HUDEP-2 (cell line): ENCODE measurements around the gene SNAPC3.
"Not testable (repeated sequence)": the region's sequence is repeated elsewhere in the genome, so short reads cannot be mapped to it uniquely, and the experiment has no call there.

ENCODE experiments used
- DNase-seq, 76 experiments: peaks; one replicate each; lab custom pipeline; 2025; ENCODE audit not compliant: unreplicated experiment in 76 of 76; lab: John Stamatoyannopoulos, UW

The SNAPC3 gene

GRCh38 chr9:15421990-15422371, 695 bp upstream of the SNAPC3 start:
- peak in 1 of 76 experiments; percentile 34 for DNase-seq

DNA sequence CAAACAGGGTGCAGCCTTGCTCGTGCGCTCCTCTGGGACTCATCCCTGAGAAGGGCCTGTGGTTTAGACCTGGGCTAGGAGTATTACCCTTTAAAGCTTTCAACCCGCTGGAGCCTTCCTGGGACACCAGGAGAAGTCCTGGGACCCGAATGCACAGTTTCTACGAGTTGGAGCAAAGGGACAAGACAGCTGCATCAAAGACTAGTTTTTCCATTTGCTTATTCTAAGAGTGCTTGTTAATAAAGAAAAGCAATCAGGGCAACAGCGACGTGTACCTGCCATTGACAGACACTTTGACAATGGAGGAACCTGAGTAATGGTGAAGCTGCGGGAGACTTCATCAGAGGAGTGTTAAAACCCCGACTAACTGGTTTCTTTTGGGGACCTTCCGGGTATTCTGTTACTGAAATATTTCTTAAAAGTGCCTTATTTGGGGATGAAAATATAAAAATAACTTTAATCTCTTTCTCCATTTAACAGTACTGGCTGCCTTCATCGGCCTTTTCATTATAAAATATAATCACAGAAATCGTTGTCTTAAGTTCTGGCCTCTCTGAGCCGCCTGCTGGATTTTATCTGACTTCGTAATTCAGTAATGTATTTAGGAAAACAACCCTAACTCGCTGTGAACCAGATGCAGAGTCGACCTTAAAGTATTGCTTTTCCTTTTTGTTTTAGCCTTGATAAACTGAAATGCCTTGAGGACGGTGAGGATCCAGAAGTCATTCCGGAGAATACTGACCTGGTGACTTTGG, 732 bp downstream of the SNAPC3 start:
- peak in 7 of 76 experiments; percentile 7 to 31 (median 22) for DNase-seq

DNA sequence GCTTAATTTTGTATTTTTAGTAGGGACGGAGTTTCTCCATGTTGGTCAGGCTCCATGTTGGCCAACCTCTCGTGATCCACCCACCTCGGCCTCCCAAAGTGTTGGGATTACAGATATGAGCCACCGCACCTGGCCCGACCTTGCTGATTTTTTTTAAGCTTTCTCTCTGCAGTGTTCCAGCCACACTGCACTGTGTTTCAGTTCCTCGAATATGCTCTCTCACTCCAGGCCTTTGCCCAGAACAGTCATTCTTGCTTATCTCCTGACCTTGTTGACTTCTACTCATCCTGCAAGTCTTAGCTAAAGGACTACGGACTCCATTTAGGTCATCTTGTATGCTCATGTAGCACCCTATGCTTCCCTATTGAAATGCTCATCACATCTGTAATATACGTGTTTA, 3.3 kb downstream of the SNAPC3 start:
- peak in 2 of 76 experiments; percentile 3 to 8 for DNase-seq

DNA sequence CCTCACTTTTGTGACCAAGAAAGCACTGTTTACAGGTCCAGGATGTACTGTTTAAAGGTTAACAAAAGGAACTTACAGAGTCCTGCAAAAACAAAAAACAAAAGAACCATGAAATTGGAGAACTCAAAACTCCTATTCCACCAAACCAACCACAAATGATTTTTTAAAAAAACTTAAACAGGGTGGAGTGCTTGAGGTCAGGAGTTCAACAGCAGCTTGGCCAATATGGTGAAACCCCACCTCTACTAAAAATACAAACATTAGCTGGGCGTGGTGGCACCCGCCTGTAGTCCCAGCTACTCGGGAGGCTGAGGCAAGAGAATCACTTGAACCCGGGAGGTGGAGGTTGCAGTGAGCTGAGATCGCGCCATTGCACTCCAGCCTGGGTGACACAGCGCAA, 5.0 kb downstream of the SNAPC3 start:
- DNase-seq, result peak in 1 of 76 experiments; percentile 6

GRCh38 chr9:15430920-15431844, 8.5 kb downstream of the SNAPC3 start:
- no peak for DNase-seq

- DNase-seq, result no peak
Observed at GRCh38 chr9:15433191-15433590, 10.5 kb downstream of the SNAPC3 start.

GRCh38 chr9:15433661-15434060, 11.0 kb downstream of the SNAPC3 start:
- no peak for DNase-seq

- no peak for DNase-seq
Observed at GRCh38 chr9:15438891-15439290, 16.2 kb downstream of the SNAPC3 start.

DNA sequence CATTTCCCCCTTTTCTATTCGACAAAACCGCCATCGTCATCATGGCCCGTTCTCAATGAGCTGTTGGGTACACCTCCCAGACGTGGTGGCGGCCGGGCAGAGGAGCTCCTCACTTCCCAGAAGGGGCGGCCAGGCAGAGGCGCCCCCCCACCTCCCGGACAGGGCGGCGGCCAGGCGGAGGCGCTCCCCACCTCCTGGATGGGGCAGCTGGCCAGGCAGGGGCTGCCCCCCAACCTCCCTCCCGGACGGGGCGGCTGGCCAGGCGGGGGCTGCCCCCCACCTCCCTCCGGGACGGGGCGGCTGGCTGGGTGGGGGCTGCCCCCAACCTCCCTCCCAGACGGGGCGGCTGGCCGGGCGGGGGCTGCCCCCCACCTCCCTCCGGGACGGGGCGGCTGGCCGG, 19.2 kb downstream of the SNAPC3 start:
- not testable (repeated sequence) for DNase-seq

DNA sequence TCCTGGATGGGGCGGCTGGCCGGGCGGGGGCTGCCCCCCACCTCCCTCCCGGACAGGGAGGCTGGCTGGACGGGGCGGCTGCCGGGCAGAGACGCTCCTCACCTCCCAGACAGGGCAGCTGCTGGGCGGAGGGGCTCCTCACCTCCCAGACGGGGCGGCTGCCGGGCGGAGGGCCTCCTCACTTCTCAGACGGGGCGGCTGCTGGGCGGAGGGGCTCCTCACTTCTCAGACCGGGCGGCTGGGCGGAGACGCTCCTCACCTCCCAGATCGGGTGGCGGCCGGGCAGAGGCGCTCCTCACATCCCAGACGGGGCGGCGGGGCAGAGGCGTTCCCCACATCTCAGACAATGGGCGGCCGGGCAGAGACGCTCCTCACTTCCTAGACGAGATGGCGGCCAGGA, 19.6 kb downstream of the SNAPC3 start:
- DNase-seq, result not testable (repeated sequence)

GRCh38 chr9:15444141-15444540, 21.5 kb downstream of the SNAPC3 start:
- no peak for DNase-seq

DNA sequence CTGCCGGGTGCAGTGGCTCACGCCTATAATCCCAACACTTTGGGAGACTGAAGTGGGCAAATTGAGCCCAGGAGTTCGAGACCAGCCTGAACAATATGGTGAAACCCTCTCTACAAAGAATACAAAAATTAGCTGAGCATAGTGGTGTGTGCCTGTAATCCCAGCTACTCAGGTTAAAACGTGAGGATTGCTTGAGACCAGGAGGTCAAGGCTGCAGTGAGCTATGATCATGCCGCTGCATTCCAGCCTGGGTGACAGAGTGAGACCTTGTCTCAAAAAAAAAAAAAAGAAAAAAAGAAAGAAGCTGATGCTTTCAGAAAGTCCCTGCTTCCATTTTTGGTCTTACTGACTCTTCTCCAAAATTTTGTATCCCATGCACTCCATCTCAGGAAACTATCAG, 31.3 kb downstream of the SNAPC3 start:
- DNase-seq, result no peak

- no peak for DNase-seq
Observed at GRCh38 chr9:15461056-15461455, 38.4 kb downstream of the SNAPC3 start.

DNA sequence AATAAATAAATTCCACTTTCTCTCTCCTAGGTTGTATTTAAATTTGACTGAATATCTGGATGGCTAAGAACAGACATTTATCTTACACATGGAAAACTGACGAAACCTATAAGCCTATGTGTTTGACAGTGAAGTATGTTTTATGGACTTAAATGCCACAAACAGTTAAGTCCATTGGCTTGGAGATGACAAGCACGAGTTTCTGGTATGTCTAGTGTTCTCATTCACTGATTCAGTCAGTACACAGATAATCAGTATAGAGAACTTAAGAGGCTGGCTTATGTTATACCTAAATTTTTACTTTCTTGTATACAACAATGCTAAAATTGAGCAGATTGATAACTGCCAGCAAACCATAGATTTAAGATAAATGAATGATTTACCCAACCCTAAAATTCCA, 38.9 kb downstream of the SNAPC3 start:
- DNase-seq, result no peak

DNA sequence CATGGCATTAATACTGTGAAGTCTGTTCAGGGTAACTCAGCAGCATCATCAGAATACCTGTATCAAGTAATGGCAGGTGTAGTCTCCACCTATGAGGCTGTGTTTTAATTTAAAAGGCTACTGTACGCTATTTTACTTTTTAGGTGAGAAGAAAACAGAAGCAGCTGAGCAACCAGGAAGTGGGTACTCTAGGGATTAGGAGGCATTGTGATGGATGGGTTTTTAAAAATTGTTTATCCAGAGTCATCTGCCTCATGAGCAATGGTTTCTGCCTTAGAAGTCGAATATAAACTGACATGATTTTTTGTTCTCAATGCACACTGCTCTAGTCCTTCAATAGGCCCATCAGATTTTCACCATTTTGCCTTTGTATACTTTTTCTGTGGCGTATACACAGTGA, 45.5 kb downstream of the SNAPC3 start:
- DNase-seq, result no peak

DNA sequence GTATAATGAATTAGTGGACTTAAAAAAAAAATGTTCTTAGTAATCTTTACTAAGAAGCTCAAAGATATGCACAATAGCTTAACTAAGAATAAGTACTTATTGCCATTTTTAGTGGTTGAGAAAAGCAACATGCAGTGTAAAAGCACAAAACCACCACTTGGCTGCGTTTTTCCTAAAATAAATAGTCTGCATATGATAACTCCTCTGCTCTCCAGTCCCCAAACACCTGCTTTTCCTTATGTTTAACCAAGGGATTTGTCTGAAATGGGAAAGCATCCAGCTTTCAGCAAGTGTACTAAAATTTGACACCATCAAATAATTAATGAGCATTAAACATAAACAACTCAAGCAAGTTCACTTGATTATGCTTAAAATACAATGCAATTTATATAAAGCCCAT, 46.7 kb downstream of the SNAPC3 start:
- DNase-seq, result no peak

DNA sequence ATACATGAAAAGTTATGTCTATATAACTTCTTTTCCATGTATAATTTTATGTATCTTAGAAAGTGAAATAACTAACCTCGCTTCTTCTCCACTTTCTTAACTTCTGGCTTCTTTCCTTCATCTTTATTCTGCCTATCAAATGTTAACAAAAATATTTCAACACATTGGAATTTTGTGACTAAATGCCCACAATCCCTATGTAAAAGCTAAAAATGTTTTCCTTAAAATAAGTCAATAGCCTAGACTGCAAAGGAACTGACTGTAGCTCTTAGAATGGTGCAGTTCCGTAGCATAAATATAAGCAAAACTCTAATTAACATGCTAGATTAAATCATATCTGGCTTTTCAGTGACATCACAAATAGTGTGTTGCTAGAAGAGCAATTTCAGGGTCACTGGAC, 47.2 kb downstream of the SNAPC3 start:
- DNase-seq, result no peak

DNA sequence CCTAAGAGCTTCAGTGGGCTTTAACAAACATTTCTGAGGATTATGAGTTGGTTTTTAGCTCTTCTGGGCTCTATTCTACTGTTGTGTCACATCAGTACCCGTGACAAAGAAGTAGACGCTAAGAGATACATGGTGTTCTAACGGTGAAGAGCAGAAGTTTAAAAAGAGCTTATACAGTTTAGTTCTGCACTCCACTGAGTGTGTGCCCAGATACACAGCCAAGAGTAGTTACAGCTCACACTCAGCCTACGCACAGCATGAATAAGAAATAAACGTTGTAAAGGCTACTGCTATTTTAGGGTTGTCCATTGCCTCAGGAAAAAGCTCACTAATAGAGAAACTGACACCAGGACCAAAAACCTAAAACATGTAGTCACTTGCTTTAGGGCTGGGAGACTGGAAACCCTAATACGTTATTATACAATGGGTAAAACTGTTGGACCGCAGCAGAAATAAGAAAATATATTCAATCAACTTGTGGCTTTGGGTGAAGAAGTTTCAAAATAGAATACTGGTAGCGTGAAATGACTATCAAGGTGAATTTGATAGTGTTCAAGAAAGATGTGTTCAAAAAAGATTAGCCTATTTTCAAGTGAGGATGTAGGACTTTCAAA, 53.4 kb downstream of the SNAPC3 start:
- no peak for DNase-seq

- no peak for DNase-seq
Observed at GRCh38 chr9:15480028-15480427, 57.4 kb downstream of the SNAPC3 start.

- no peak for DNase-seq
Observed at GRCh38 chr9:15482146-15482545, 59.5 kb downstream of the SNAPC3 start.

DNA sequence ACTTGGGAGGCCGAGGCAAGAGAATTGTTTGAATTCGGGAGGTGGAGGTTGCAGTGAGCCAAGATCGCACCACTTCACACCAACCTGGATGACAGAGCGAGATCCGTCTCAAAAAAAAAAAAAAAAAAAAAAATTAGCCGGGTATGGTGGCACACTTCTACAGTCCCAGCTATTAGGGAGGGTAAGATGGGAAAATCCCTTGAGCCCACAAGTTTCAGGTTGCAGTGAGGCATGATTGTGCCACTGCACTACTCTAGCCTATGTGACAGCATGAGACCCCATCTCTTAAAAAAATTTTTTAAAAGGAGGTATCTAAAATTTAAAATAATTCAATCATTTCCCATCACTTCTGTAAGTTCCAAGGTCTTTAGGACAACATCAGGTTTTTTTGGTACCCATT, 62.1 kb downstream of the SNAPC3 start:
- no peak for DNase-seq
